IPS-20b (cell line): Measurements from ENCODE around the gene EIF5.

ENCODE experiments used
- H3K27ac ChIP-seq: one replicate; pipeline ENCODE4 v1.5.1; 2013; ENCODE audit warnings: low read length
- H3K27me3 ChIP-seq: 2 replicates; pipeline ENCODE4 v1.6.1; 2013; ENCODE audit warnings: mild to moderate bottlenecking, low read length, inconsistent platforms; ENCODE audit not compliant: insufficient read depth
- H3K36me3 ChIP-seq: 2 replicates; pipeline ENCODE4 v1.6.1; 2013; ENCODE audit warnings: low read depth, mild to moderate bottlenecking, inconsistent platforms, low read length, moderate library complexity; ENCODE audit not compliant: insufficient read depth
- H3K4me1 ChIP-seq: 2 replicates; pipeline ENCODE4 v1.6.1; 2013; ENCODE audit warnings: mild to moderate bottlenecking, control low read depth, inconsistent platforms, low read length, moderate library complexity; ENCODE audit not compliant: insufficient read depth
- H3K4me3 ChIP-seq: 2 replicates; pipeline ENCODE4 v1.5.1; 2013; ENCODE audit warnings: mild to moderate bottlenecking, low read length, inconsistent platforms
- H3K9ac ChIP-seq: 2 replicates; pipeline ENCODE4 v1.6.1; 2013; ENCODE audit warnings: low read depth, mild to moderate bottlenecking, inconsistent platforms, low read length, moderate library complexity
- H3K9me3 ChIP-seq: 2 replicates; pipeline ENCODE4 v1.6.1; 2013; ENCODE audit warnings: mild to moderate bottlenecking, low read depth, low read length, inconsistent platforms; ENCODE audit not compliant: insufficient read depth

EIF5 gene

DNA sequence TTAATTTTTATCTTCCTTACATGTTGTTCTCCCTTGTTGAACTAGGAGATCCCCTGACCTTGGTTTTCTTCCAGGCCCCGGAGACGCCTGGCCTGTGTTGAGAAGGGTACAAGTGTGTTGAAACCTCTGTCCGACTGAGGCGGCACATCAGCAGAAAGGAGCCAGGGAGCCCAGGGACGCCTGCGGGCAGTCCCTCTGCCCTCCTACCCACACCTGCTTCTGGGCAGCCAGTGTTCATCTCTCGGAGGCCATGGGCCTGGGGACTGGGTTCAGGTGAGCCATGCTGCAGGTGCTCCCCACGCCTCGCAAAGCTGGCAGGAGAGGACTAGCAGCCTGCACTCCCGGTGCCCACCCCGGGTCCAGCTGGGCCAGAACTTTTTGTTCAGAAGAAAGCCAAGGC, 39.9 kb upstream of the EIF5 start:
- no peak overlapping the region for H3K27ac ChIP-seq

DNA sequence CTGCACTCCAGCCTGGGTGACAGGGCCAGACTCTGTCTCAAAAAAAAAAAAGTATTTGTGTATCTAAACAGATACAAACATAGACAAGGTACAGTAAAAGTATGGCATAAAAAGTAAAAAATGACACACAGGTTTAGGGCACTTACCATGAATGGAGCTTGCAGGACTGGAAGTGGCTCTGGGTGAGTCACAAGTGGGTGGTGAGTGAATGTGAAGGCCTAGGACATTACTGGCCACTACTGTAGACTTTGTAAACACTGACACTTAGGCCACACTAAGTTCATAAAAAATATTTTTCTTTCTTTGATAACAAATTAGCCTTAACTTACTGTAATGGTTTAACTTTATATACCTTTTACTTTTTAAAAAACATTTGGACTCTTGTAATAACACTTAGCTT, 38.0 kb upstream of the EIF5 start:
- no peak overlapping the region for H3K4me3 ChIP-seq
- H3K27ac ChIP-seq = no peak overlapping the region
- no peaks in the 10 kb centered on the region for H3K36me3 ChIP-seq
- no peaks in the 10 kb centered on the region for H3K9me3 ChIP-seq
- no peaks in the 10 kb centered on the region for H3K27me3 ChIP-seq
- no peaks in the 10 kb centered on the region for H3K4me1 ChIP-seq
- H3K9ac ChIP-seq = no peak overlapping the region

More for the DNA sequence above, 39.9 kb upstream of the EIF5 start:
- no peak overlapping the region for H3K9ac ChIP-seq
- H3K4me1 ChIP-seq = no peaks in the 10 kb centered on the region
- no peaks in the 10 kb centered on the region for H3K9me3 ChIP-seq
- H3K4me3 ChIP-seq = no peak overlapping the region
- no peaks in the 10 kb centered on the region for H3K27me3 ChIP-seq
- no peaks in the 10 kb centered on the region for H3K36me3 ChIP-seq

DNA sequence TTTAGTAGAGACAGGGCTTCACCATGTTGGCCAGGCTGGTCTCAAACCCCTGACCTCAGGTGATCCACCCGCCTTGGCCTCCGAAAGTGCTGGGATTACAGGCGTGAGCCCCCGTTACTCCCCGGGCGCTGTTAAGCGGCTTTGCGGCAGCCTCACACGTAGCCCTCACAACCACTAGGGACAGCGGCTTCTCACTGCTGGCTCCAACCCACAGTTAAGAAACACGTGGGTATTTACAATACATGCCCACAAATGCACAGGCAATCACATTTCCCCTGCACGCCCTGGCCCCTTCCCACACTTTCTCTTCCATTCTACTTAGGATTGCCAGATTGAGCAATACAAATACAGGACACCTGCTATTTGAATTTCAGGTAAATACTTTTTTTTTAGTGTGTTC, 37.0 kb upstream of the EIF5 start:
- Histone ChIP-seq H3K27ac (no peak overlapping the region), H3K9ac (no peak overlapping the region), H3K9me3 (no peaks in the 10 kb centered on the region), H3K27me3 (no peaks in the 10 kb centered on the region), H3K36me3 (no peaks in the 10 kb centered on the region), H3K4me1 (no peaks in the 10 kb centered on the region), H3K4me3 (no peak overlapping the region)

DNA sequence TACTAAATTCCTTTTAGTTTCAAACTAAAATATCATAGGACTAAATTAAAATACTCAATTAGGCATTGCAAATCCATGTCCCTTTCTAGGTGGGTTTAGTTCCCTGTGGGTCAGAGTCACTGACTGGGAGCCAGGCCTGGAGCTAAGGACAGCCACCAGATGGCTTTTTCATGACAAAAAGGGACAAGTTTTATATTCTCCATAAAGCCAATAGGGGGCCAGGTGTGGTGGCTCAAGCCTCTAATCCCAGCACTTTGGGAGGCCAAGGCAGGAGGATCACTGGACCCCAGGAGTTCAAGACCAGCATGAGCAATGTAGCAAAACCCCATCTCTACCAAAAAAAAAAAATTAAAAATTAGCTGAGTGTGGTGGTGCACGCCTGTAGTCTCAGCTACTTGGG, 35.4 kb upstream of the EIF5 start:
- H3K4me1 ChIP-seq = no peaks in the 10 kb centered on the region
- H3K4me3 ChIP-seq = no peak overlapping the region
- H3K9me3 ChIP-seq = no peaks in the 10 kb centered on the region
- H3K27me3 ChIP-seq = no peaks in the 10 kb centered on the region
- H3K9ac ChIP-seq = no peak overlapping the region
- H3K36me3 ChIP-seq = no peaks in the 10 kb centered on the region
- H3K27ac ChIP-seq = no peak overlapping the region

DNA sequence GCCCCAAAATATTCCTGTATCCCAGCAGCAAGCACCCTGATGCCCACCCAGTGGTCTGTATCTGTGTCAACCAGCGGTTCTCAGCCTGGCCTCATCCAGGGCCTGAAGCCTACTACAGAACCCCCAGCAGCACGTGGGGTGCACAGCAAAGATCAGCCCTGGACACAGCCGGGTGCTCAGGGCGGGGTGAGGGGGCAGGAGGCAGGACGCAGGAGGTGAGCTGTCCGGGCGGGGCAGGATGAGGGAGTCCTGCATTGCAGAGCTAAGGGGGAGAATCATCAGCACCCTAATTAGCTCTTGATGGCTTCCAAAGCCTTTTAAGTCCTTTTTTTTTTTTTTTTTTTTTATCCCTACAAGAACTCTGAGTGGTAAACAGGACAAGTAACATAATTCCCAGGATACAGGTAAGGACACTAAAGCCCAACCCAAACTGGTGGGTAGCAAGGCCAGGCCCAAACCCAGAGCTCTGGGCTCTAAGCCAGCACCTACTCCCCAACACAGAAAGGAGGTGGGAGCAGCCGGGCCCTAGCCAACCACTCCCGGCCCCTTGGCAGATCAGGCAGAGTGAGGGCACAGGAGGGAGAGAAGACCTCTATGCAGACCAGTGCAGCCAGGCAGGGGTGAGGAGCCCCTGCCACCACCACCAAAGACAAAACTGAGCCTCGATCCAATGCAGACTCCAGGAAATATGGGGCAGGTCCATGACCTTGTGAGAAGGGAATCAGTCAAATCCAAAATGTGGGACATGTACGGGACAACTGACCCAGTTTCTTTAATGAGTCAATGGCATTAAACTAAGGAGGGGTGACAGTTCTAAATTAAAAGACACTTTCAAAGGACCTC, 32.3 kb upstream of the EIF5 start:
- no peak overlapping the region for H3K27ac ChIP-seq
- no peak overlapping the region for H3K9ac ChIP-seq

DNA sequence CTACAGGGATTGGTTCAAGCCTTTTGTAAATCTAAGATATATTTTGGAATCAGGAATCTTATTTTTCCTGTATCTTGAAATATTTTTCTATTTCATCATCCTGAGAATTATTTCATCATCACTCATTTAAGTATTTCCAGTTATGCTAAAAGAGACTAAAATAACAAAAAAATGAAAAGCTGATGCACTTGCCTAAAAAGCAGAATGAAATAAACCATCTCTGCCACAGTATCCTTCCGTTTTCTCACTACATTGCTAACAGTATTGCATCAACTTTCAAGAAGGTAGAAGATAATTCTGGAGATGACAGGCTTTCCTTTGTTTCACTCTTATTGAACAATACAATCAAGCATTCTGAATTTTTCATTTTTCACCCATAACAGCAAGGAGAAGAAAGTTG, 31.1 kb upstream of the EIF5 start:
- no peak overlapping the region for H3K4me3 ChIP-seq
- no peaks in the 10 kb centered on the region for H3K36me3 ChIP-seq
- no peak overlapping the region for H3K9ac ChIP-seq
- no peaks in the 10 kb centered on the region for H3K9me3 ChIP-seq
- no peaks in the 10 kb centered on the region for H3K27me3 ChIP-seq
- H3K27ac ChIP-seq = no peak overlapping the region
- H3K4me1 ChIP-seq = no peaks in the 10 kb centered on the region

More for the DNA sequence above, 32.3 kb upstream of the EIF5 start:
- no peaks in the 10 kb centered on the region for H3K27me3 ChIP-seq
- no peaks in the 10 kb centered on the region for H3K4me1 ChIP-seq
- H3K36me3 ChIP-seq = no peaks in the 10 kb centered on the region
- no peak overlapping the region for H3K4me3 ChIP-seq
- H3K9me3 ChIP-seq = no peaks in the 10 kb centered on the region

DNA sequence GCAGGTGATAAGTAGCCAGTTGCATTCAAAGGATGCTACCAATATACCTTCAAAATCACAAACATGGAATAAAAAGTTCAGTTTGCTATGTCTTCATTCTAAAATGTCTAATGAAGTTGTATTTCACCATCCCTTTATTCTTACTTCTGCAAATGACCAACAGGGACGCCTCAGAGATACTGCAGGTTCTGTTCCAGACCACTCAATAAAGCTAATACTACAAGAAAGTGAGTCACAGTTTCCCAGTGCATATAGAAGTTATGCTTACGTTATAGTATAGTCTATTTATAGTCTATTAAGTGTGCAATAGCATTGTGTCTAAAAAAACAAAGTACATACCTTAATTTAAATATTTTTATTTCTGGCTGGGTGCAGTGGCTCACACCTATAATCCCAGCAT, 29.3 kb upstream of the EIF5 start:
- Histone ChIP-seq H3K27ac (no peak overlapping the region), H3K4me1 (no peaks in the 10 kb centered on the region), H3K9me3 (no peaks in the 10 kb centered on the region), H3K27me3 (no peaks in the 10 kb centered on the region), H3K36me3 (no peaks in the 10 kb centered on the region), H3K4me3 (no peak overlapping the region), H3K9ac (no peak overlapping the region)

DNA sequence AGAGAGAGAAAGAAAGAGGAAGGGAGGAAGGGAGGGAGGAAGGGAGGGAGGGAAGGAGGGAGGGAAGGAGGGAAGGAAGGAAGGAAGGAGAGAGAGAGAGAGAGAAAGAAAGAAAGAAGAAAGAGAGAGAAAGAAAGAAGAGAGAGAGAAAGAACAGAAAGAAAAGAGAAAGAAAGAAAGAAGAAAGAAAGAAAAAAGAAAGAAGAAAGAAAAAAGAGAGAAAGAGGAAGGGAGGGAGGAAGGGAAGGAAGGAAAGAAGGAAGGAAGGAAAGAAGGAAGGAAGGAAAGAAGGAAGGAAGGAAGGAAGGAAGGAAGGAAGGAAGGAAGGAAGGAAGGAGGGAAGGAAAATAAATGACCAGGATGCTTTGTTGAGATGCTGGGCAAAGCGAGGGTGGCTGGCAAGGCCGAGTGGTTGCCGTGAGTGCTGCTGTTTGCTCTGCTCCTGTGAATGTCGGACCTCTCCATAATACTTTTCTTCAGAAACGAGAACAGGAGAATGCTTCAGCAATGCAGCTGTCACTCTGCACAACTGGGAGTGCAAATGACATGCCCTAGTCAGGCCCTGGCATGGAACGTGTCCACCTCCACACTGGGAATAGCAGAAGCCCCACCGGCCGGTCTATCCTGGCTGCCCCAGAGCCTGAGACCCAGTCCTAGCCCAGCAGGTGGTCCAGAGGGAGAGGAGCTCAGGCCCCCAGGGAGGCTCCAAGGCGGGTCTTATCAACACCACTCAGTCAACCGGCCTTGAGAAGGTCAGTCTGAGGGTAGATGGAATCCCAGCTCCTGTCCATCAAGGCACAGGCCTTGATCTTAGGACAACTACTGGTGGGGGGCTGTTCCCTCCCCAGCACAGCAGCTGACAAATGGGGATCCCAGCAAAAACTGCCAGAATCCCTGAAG, 25.1 kb upstream of the EIF5 start:
- no peak overlapping the region for H3K4me3 ChIP-seq
- H3K36me3 ChIP-seq = no peaks in the 10 kb centered on the region
- no peaks in the 10 kb centered on the region for H3K4me1 ChIP-seq
- H3K27me3 ChIP-seq = no peaks in the 10 kb centered on the region
- H3K9me3 ChIP-seq = no peaks in the 10 kb centered on the region
- H3K27ac ChIP-seq = no peak overlapping the region
- H3K9ac ChIP-seq = no peak overlapping the region

DNA sequence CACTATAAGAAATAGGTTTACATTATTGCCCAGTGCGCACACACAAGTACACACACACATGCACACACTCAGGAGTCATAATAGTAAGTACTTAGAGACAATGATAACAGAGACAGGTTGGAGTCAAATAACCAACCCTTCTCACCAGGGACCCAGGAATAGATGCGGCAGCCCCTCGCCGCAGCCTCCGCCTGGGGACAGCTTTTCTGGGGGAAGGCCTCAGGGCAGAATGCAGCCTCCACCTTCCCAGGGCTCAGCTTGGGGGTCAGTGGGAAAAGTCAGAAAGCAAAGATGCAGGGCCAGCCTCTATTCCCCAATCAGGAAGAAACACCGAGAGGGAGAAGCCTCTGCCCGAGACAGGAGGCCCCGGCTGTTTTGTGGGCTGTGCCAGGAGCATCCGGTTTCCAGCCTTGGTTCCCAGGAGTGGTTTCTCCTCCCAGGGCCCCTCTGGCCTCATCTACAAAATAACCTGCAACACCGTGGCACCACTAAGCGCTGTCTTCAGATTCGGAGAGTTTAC, 23.4 kb upstream of the EIF5 start:
- H3K9ac ChIP-seq = no peak overlapping the region
- no peaks in the 10 kb centered on the region for H3K36me3 ChIP-seq
- no peak overlapping the region for H3K27ac ChIP-seq
- H3K27me3 ChIP-seq = no peaks in the 10 kb centered on the region
- H3K9me3 ChIP-seq = no peaks in the 10 kb centered on the region
- no peaks in the 10 kb centered on the region for H3K4me1 ChIP-seq
- no peak overlapping the region for H3K4me3 ChIP-seq

DNA sequence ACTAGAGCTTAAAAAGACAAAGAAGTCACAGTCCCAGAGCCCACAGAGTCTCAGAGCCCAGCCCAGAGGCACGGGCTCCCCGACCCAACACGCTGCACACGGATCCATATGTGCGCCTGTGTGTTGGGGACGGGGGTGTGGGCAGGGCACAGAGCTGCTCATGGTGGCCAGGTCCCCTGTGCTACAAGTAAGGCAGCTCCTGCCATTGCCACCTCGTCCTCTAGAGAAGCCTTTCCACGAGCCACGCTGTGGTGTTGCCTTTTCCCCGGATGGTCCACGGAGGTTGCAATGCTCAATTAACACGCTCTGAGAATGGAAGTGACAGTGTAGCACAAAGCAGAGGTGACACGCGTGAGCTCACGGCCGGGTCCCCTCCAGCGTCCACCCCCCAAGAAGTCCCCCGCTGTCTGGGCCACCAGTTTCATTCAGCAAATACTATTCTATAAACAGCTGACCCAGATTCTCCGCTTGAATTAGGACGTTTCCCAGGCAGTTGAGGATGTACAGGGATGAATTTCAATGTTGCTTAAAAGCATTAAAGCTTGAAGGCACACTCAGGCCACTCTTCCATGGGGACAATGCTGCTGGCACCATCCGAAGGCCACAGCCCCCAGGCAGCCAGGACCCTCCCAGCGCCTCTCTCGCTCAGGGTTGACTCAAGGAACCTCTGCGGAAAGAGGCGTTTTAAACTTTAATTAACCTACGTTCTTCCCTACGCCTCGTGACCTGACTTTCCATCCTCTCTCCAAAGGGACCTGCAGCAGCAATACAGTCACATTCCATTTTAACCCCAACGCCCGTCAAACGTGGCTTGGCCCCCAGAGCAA, 22.7 kb upstream of the EIF5 start:
- Histone ChIP-seq H3K27me3 (no peaks in the 10 kb centered on the region), H3K4me1 (no peaks in the 10 kb centered on the region), H3K4me3 (no peak overlapping the region), H3K9ac (no peak overlapping the region), H3K36me3 (no peaks in the 10 kb centered on the region), H3K27ac (no peak overlapping the region), H3K9me3 (no peaks in the 10 kb centered on the region)

DNA sequence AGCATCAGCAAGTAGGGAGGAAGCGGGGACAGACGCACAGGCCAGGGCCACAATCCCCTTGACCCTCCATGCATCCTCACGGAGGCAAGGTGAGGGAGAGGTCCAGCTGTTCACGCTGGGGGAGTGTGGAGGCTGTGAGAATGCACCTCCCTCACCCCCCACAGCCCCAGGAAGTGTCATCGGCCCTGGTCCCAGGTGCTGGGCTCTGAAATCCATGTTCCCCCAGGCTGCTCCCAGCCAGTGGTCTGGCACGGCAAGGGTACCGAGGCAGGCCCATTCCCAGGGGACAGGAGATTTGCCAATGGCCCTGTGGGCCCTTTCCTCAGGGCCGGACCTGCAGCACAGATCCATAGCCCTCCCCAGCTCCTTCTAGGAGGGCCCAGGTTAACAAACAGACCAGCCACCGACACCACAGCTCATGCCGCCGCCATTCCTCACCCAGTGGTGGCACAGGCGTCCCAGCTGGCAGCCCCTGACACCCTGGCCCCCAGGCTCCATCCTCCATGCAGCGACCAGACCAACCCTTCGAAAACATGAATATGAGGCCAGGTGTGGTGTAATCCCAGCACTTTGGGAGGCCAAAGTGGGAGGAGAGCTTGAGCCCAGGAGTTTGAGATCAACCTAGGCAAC, 21.9 kb upstream of the EIF5 start:
- H3K4me1 ChIP-seq = peaks cover 3% of the 10 kb centered on the region; the same call in 1 of the 2 replicates
- H3K9me3 ChIP-seq = no peaks in the 10 kb centered on the region
- H3K36me3 ChIP-seq = no peaks in the 10 kb centered on the region
- no peak overlapping the region for H3K4me3 ChIP-seq
- H3K27me3 ChIP-seq = no peaks in the 10 kb centered on the region
- no peak overlapping the region for H3K9ac ChIP-seq
- H3K27ac ChIP-seq = no peak overlapping the region
